ENCODE measurements around the gene METTL13.

- TF ChIP-seq, protein P1, sequence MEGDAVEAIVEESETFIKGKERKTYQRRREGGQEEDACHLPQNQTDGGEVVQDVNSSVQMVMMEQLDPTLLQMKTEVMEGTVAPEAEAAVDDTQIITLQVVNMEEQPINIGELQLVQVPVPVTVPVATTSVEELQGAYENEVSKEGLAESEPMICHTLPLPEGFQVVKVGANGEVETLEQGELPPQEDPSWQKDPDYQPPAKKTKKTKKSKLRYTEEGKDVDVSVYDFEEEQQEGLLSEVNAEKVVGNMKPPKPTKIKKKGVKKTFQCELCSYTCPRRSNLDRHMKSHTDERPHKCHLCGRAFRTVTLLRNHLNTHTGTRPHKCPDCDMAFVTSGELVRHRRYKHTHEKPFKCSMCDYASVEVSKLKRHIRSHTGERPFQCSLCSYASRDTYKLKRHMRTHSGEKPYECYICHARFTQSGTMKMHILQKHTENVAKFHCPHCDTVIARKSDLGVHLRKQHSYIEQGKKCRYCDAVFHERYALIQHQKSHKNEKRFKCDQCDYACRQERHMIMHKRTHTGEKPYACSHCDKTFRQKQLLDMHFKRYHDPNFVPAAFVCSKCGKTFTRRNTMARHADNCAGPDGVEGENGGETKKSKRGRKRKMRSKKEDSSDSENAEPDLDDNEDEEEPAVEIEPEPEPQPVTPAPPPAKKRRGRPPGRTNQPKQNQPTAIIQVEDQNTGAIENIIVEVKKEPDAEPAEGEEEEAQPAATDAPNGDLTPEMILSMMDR (conservative IDR thresholded peaks at IDR 0.05; ENCODE audit: low read depth, low read length) = no peak
- TF ChIP-seq EZH2 (IDR thresholded peaks at IDR 0.05; ENCODE audit: borderline replicate concordance, low read depth, low read length, poor library complexity, severe bottlenecking) = no peak
Observed at GRCh38 chr1:171833091-171833825, 51.8 kb downstream of the METTL13 start.

Measured in A673 (cell line).